HepG2 (cell line): Measurements from ENCODE around the gene ARMH1. TPM values are rescaled to one million over a fixed set of nuclear protein-coding genes. Genes with fewer than 3 reads are reported as not detected.

Experiments used
- ATAC-seq: fragments of 200-7000 bp; cut with Tn5 transposase; 3 replicates; pipeline ENCODE4 v1.9.1; 2020; ENCODE audit warnings: mild to moderate bottlenecking, moderate library complexity
- BruUV-seq: library from RNA; stranded (reverse); fragments of 400-500 nt; replicated peaks from 2 replicates; lab custom pipeline; 2021; lab: Mats Ljungman, UMichigan
- CTCF ChIA-PET: fragments of 300-600 bp; formaldehyde crosslinking; extraction: SDS; loops from one replicate; lab custom pipeline; 2021; ENCODE audit warnings: low total read pairs, inconsistent platforms, low intra/inter-chr PET ratio; lab: Yijun Ruan, JAX
- POLR2A ChIA-PET: fragments of 350-600 bp; sonication (Branson Sonifier 250); formaldehyde crosslinking; loops from one replicate; lab custom pipeline; 2020; ENCODE audit warnings: antibody characterized with exemption, inconsistent platforms; lab: Yijun Ruan, JAX
- DNase-seq: peaks from one replicate; pipeline ENCODE4 v3.0.0-alpha.2; 2015; ENCODE audit warnings: low spot score
- FAIRE-seq: peaks from 3 replicates; lab custom pipeline; 2011; peaks lifted over from hg19 to GRCh38; lab: Jason Lieb, UNC
- H2AFZ ChIP-seq: one replicate; pipeline ENCODE4 v1.6.1; 2011; ENCODE audit warnings: low read length, inconsistent platforms
- H3K27ac ChIP-seq: fragments of 300-600 bp; 3 replicates; pipeline ENCODE4 v1.8.0; 2011; ENCODE audit warnings: mixed run types, mild to moderate bottlenecking, mixed read lengths, low read length, inconsistent platforms; ENCODE audit not compliant: insufficient read depth; ENCODE audit errors: extremely low read length
- H3K27me3 ChIP-seq, 2 experiments: fragments of 200-600 bp in 1 of 2; 2 replicates in 1 of 2; 3 replicates in 1 of 2; pipeline versions ENCODE4 v1.6.0 to v1.8.0; 2011; ENCODE audit warnings: low read length in 2 of 2, mild to moderate bottlenecking in 2 of 2, moderate library complexity in 2 of 2, inconsistent platforms in 1 of 2; ENCODE audit not compliant: insufficient read depth in 2 of 2, control insufficient read depth in 1 of 2
- H3K36me3 ChIP-seq, 2 experiments: fragments of 200-600 bp in 1 of 2; replicated peaks in 1 of 2; 2 replicates in 1 of 2; 3 replicates in 1 of 2; pipeline versions ENCODE4 v1.5.1 to v1.8.0; 2011; ENCODE audit warnings: low read length in 2 of 2, inconsistent platforms in 1 of 2; ENCODE audit not compliant: insufficient read depth in 2 of 2, control insufficient read depth in 1 of 2
- H3K4me1 ChIP-seq: 2 replicates; pipeline ENCODE4 v1.5.1; 2012; ENCODE audit warnings: low read length, inconsistent platforms; ENCODE audit not compliant: insufficient read depth
- H3K4me2 ChIP-seq: 2 replicates; pipeline ENCODE4 v1.6.0; 2011; ENCODE audit warnings: low read depth, low read length, inconsistent platforms
- H3K4me3 ChIP-seq, 3 experiments: fragments of 200-600 bp in 1 of 3; sonication (generic), shearing (Covaris generic) in 1 of 3; replicated peaks in 1 of 3; 2 replicates each; pipeline ENCODE4 v1.5.1; 2011 to 2016; ENCODE audit warnings: low read length in 3 of 3, inconsistent platforms in 2 of 3, low read depth in 2 of 3, mild to moderate bottlenecking in 2 of 3, control low read depth in 1 of 3, mixed read lengths in 1 of 3; ENCODE audit not compliant: insufficient read depth in 1 of 3
- H3K79me2 ChIP-seq: one replicate; pipeline ENCODE4 v1.6.1; 2011; ENCODE audit warnings: low read length, inconsistent platforms; ENCODE audit not compliant: insufficient read depth
- H3K9ac ChIP-seq: 2 replicates; pipeline ENCODE4 v1.6.0; 2011; ENCODE audit warnings: mild to moderate bottlenecking, low read depth, low read length, inconsistent platforms; ENCODE audit not compliant: insufficient read depth
- H3K9me3 ChIP-seq: 2 replicates; pipeline ENCODE4 v1.5.1; 2012; ENCODE audit warnings: mild to moderate bottlenecking, low read length
- H4K20me1 ChIP-seq: 2 replicates; pipeline ENCODE4 v1.6.0; 2011; ENCODE audit warnings: inconsistent platforms, mild to moderate bottlenecking, low read length, moderate library complexity; ENCODE audit not compliant: insufficient read depth
- ARID5B ChIP-seq: IDR thresholded peaks from 2 replicates; pipeline ENCODE4 v1.4.0; 2020; ENCODE audit warnings: mild to moderate bottlenecking, missing genetic modification reagents
- CHD2 ChIP-seq: IDR thresholded peaks from 2 replicates; pipeline ENCODE4 v1.6.1; 2011; ENCODE audit warnings: low read depth, low read length, improper control_type of control experiment
- CHD4 ChIP-seq: fragments of 200-600 bp; sonication (generic); IDR thresholded peaks from 2 replicates; pipeline ENCODE4 v1.7.0; 2017; ENCODE audit warnings: mild to moderate bottlenecking, low read length, borderline replicate concordance
- ELF1 ChIP-seq: sonication (generic); formaldehyde crosslinking; IDR thresholded peaks from 2 replicates; pipeline ENCODE4 v1.4.0; 2020; ENCODE audit warnings: missing genetic modification reagents
- PAF1 ChIP-seq: IDR thresholded peaks from 2 replicates; pipeline ENCODE4 v1.6.1; 2016; ENCODE audit warnings: missing genetic modification reagents, missing compliant biosample characterization
- SMAD9 ChIP-seq: sonication (generic); formaldehyde crosslinking; IDR thresholded peaks from 2 replicates; pipeline ENCODE4 v1.5.1; 2020; ENCODE audit warnings: mild to moderate bottlenecking, missing genetic modification reagents
- SMC3 ChIP-seq: IDR thresholded peaks from 2 replicates; pipeline ENCODE4 v1.6.1; 2011; ENCODE audit warnings: low read length, improper control_type of control experiment
- STAG1 ChIP-seq: sonication (generic); formaldehyde crosslinking; IDR thresholded peaks from 2 replicates; pipeline ENCODE4 v1.4.0; 2020; ENCODE audit warnings: missing genetic modification reagents
- TSC22D2 ChIP-seq: sonication (generic); formaldehyde crosslinking; IDR thresholded peaks from 2 replicates; pipeline ENCODE4 v1.5.1; 2020; ENCODE audit warnings: missing genetic modification reagents, mild to moderate bottlenecking, borderline replicate concordance
- ZBTB26 ChIP-seq: IDR thresholded peaks from 2 replicates; pipeline ENCODE4 v1.6.1; 2016; ENCODE audit warnings: missing compliant biosample characterization, missing genetic modification reagents, borderline replicate concordance
- ZBTB39 ChIP-seq: sonication (generic); formaldehyde crosslinking; IDR thresholded peaks from 2 replicates; pipeline ENCODE4 v1.5.0; 2020; ENCODE audit warnings: missing genetic modification reagents
- ZHX1 ChIP-seq: sonication (generic); formaldehyde crosslinking; IDR thresholded peaks from 2 replicates; pipeline ENCODE4 v1.8.1; 2022; ENCODE audit warnings: low read depth, mild to moderate bottlenecking, missing genetic modification reagents
- ZNF17 ChIP-seq: sonication (generic); formaldehyde crosslinking; IDR thresholded peaks from 2 replicates; pipeline ENCODE4 v1.5.0; 2020; ENCODE audit warnings: mild to moderate bottlenecking, missing genetic modification reagents
- ZNF317 ChIP-seq: sonication (generic); formaldehyde crosslinking; IDR thresholded peaks from 2 replicates; pipeline ENCODE4 v1.5.0; 2020; ENCODE audit warnings: mild to moderate bottlenecking, missing genetic modification reagents
- WGBS: methylation state at CpG from one replicate; pipeline ENCODE4 v1.1.6; 2017; ENCODE audit warnings: low lambda C conversion rate; 5-methylcytosine and 5-hydroxymethylcytosine counted together
- in situ Hi-C: cut with HindIII; loops from 2 replicates; pipeline ENCODE4 v1.10.0; 2017; ENCODE audit warnings: low pct_unique_long_range_greater_than_20kb; ENCODE audit not compliant: extremely low pct_ligation_motif_present
- intact Hi-C: fragments of 100-400 bp; cut with micrococcal nuclease; formaldehyde crosslinking; loops from one replicate; pipeline ENCODE4 v1.10.0; 2022; ENCODE audit not compliant: unreplicated experiment
- polyA plus RNA-seq, 8 experiments: library from polyadenylated mRNA; depleted of rRNA in 3 of 8; stranded (reverse) in 7 of 8; unstranded in 1 of 8; fragments of >200 nt; fragmentation: Illumina TruSeq in 4 of 8; extraction: Trizol in 4 of 8; gene quantifications; 2 replicates each; pipeline versions ENCODE4 v1.2.1 to v1.2.3, GENCODE V29; 2011 to 2016; ENCODE audit warnings: low read depth in 4 of 8, missing spikeins in 1 of 8, mixed read lengths in 1 of 8; ENCODE audit not compliant: insufficient read depth in 1 of 8
- total RNA-seq, 5 experiments: library from RNA; depleted of rRNA; stranded (reverse); fragments of >200 nt; fragmentation: Illumina TruSeq; extraction: Trizol; gene quantifications; 2 replicates each; pipeline ENCODE4 v1.2.3, GENCODE V29; 2016; ENCODE audit warnings: low read depth in 1 of 5

The ARMH1 gene
- total and polyA plus RNA-seq, 2 of the 13 experiments (the other 11 are each of a cell fraction or from before 2014, with no cell fraction given): 0.69 TPM; not detected in 1

- in situ Hi-C loops (no loop called here), intact Hi-C loops (no loop called here)
- POLR2A ChIA-PET: interaction anchor here (0.8 kb wide), 1 partner anchor 16 kb away, joined by 3 read pairs; the partner anchor contains the start of gene RNU5D-1
- Histone ChIP-seq H3K79me2 (no peaks in the 10 kb centered on the region), H3K36me3 (no peaks in the 10 kb centered on the region), H2AFZ (no peak overlapping the region), H3K4me1 (peaks cover 33% of the 10 kb centered on the region), H3K4me2 (peak overlapping the region; percentile 51), H3K9me3 (no peaks in the 10 kb centered on the region), H3K27me3 (peaks cover 0 to 12% of the 10 kb centered on the region in 2 experiments; a peak in 1 of 5 replicates), H3K27ac (no peak overlapping the region), H3K9ac (no peak overlapping the region), H3K4me3 (no peak overlapping the region), H4K20me1 (no peaks in the 10 kb centered on the region)
- DNase-seq (peak; percentile 72), FAIRE-seq (peak; percentile 95), ATAC-seq (peak; percentile 81)
- BruUV-seq: no TSS peak
- 5% methylated on average over 9 of the region's 9 CpGs for WGBS
- CTCF ChIA-PET: interaction anchor here (1.4 kb wide), 1 partner anchor 14 kb away, joined by 4 read pairs; no protein-coding TSS in a partner anchor
- TF ChIP-seq ARID5B (CRISPR knock-in tag): no peak
- TF ChIP-seq ZNF17 (CRISPR knock-in tag): no peak
- no peak for TF ChIP-seq TSC22D2 (CRISPR knock-in tag)
- TF ChIP-seq SMC3: peak; percentile 53
- TF ChIP-seq ZBTB26 (CRISPR knock-in tag): no peak
- no peak for TF ChIP-seq CHD2
- TF ChIP-seq PAF1 (CRISPR knock-in tag): no peak
- TF ChIP-seq CHD4: no peak
- 0 out of 2 replicates have a peak, but pooled peaks have one; percentile 37 for TF ChIP-seq ZBTB39 (CRISPR knock-in tag)
- no peak for TF ChIP-seq ZHX1 (CRISPR knock-in tag)
- TF ChIP-seq ELF1 (CRISPR knock-in tag): peak; percentile 57; the same call in 1 of the 2 replicates
- TF ChIP-seq STAG1 (CRISPR knock-in tag): peak; percentile 59
- TF ChIP-seq SMAD9 (CRISPR knock-in tag): no peak
- no peak for TF ChIP-seq ZNF317 (CRISPR knock-in tag)
These were observed 40.5 kb downstream of the ARMH1 start for GRCh38 chr1:44714944-44715571.
